NCI-H146 (cell line): ENCODE results near the gene U2SURP.

Experiments
- DNase-seq: peaks from one replicate; lab custom pipeline; 2025; lab: John Stamatoyannopoulos, UW

The U2SURP gene

GRCh38 chr3:143001369-143002082, at the start of gene U2SURP:
Gene U2SURP, plus strand, starts transcription at chr3:143001570. Its CDS starts 59 bp downstream, at chr3:143001629.
- DNase-seq = peak; percentile 99

GRCh38 chr3:142951794-142952193, 49.6 kb upstream of the U2SURP start:
- no peak for DNase-seq

- DNase-seq = no peak
Measured at GRCh38 chr3:142952272-142953193, 48.8 kb upstream of the U2SURP start.

- no peak for DNase-seq
Measured at GRCh38 chr3:142953443-142953842, 47.9 kb upstream of the U2SURP start.

- DNase-seq = no peak
Measured at GRCh38 chr3:142958707-142959106, 42.7 kb upstream of the U2SURP start.

- peak; percentile 33 for DNase-seq
Measured at GRCh38 chr3:142960322-142960850, 41.0 kb upstream of the U2SURP start.

GRCh38 chr3:142961539-142961938, 39.8 kb upstream of the U2SURP start:
- no peak for DNase-seq

GRCh38 chr3:142962175-142962519, 39.2 kb upstream of the U2SURP start:
- no peak for DNase-seq

GRCh38 chr3:142962520-142963233, 38.7 kb upstream of the U2SURP start:
- no peak for DNase-seq

- DNase-seq = peak; percentile 72
Measured at GRCh38 chr3:142963234-142963515, 38.2 kb upstream of the U2SURP start.

- DNase-seq = peak; percentile 72
Measured at GRCh38 chr3:142963516-142964448, 37.6 kb upstream of the U2SURP start, which contains the start of gene PAQR9. Gene PAQR9, minus strand, starts transcription at chr3:142963674. Its CDS starts 338 bp downstream, at chr3:142963336.

GRCh38 chr3:142965581-142965980, 35.8 kb upstream of the U2SURP start:
- DNase-seq = no peak

- DNase-seq = no peak
Measured at GRCh38 chr3:142966808-142967207, 34.6 kb upstream of the U2SURP start.

GRCh38 chr3:142968319-142969025, 32.9 kb upstream of the U2SURP start:
- no peak for DNase-seq

- no peak for DNase-seq
Measured at GRCh38 chr3:142971431-142971830, 29.9 kb upstream of the U2SURP start.

GRCh38 chr3:142972092-142972753, 29.1 kb upstream of the U2SURP start:
- DNase-seq = no peak

GRCh38 chr3:142973217-142974009, 28.0 kb upstream of the U2SURP start:
- no peak for DNase-seq

- DNase-seq = no peak
Measured at GRCh38 chr3:142975316-142975995, 25.9 kb upstream of the U2SURP start.
